HG02970 (cell line): ENCODE data around the gene PDE9A.
"Not testable (repeated sequence)": the region's sequence is repeated elsewhere in the genome, so short reads cannot be mapped to it uniquely, and the experiment has no call there.

Source experiments
- ATAC-seq: cut with Tn5 transposase; IDR thresholded peaks from one replicate; pipeline ENCODE4 v1.9.1; 2021; ENCODE audit warnings: mild to moderate bottlenecking, moderate library complexity, moderate number of reproducible peaks; ENCODE audit not compliant: unreplicated experiment, low FRiP score

PDE9A gene

GRCh38 chr21:42784896-42785451, 131.6 kb downstream of the PDE9A start:
- ATAC-seq = no peak

GRCh38 chr21:42785666-42786427, 132.4 kb downstream of the PDE9A start:
- ATAC-seq = no peak

GRCh38 chr21:42786884-42787283, 133.5 kb downstream of the PDE9A start:
- ATAC-seq = no peak

GRCh38 chr21:42787613-42788012, 134.2 kb downstream of the PDE9A start:
- no peak for ATAC-seq

GRCh38 chr21:42790520-42791065, 137.2 kb downstream of the PDE9A start:
- no peak for ATAC-seq

- no peak for ATAC-seq
These were observed 140.4 kb downstream of the PDE9A start for GRCh38 chr21:42793774-42794173.

GRCh38 chr21:42794551-42794950, 141.1 kb downstream of the PDE9A start:
- no peak for ATAC-seq

- no peak for ATAC-seq
These were observed 143.1 kb downstream of the PDE9A start for GRCh38 chr21:42796327-42797062.

- ATAC-seq = no peak
These were observed 144.1 kb downstream of the PDE9A start for GRCh38 chr21:42797522-42797921.

- no peak for ATAC-seq
These were observed 144.7 kb downstream of the PDE9A start for GRCh38 chr21:42798106-42798505.

GRCh38 chr21:42799516-42799915, 146.1 kb downstream of the PDE9A start:
- no peak for ATAC-seq

- ATAC-seq = no peak
These were observed 146.5 kb downstream of the PDE9A start for GRCh38 chr21:42799948-42800347.

GRCh38 chr21:42801616-42802015, 148.2 kb downstream of the PDE9A start:
- ATAC-seq = not testable (repeated sequence)

- no peak for ATAC-seq
These were observed 153.2 kb downstream of the PDE9A start for GRCh38 chr21:42806509-42807140.

GRCh38 chr21:42807293-42807895, 154.0 kb downstream of the PDE9A start:
- not testable (repeated sequence) for ATAC-seq

- no peak for ATAC-seq
These were observed 154.7 kb downstream of the PDE9A start for GRCh38 chr21:42807938-42808613.

- no peak for ATAC-seq
These were observed 155.8 kb downstream of the PDE9A start for GRCh38 chr21:42809171-42809570.

- ATAC-seq = no peak
These were observed 156.4 kb downstream of the PDE9A start for GRCh38 chr21:42809577-42810475.

GRCh38 chr21:42811960-42812359, 158.5 kb downstream of the PDE9A start:
- ATAC-seq = no peak
